CD4-positive, alpha-beta T cell (primary cell): ENCODE data around the gene NCOR2. TPM values are rescaled to one million over a fixed set of nuclear protein-coding genes. Genes with fewer than 3 reads are reported as not detected.

Experiments used
- ATAC-seq: fragments of 200-7000 bp; cut with Tn5 transposase; one replicate; pipeline ENCODE4 v1.10.0; 2022; ENCODE audit warnings: mild to moderate bottlenecking; ENCODE audit not compliant: poor library complexity
- CTCF ChIA-PET: fragments of 350-600 bp; sonication (Branson Sonifier 250); formaldehyde crosslinking; loops from one replicate; lab custom pipeline; 2021; ENCODE audit warnings: antibody characterized with exemption, inconsistent platforms; lab: Charles Lee
- POLR2A ChIA-PET: fragments of 350-600 bp; sonication (Branson Sonifier 250); formaldehyde crosslinking; loops from one replicate; lab custom pipeline; 2021; ENCODE audit warnings: antibody characterized with exemption, inconsistent platforms; lab: Charles Lee
- DNase-seq, 14 experiments: peaks; one replicate each; pipeline ENCODE4 v3.0.0-alpha.2; 2013 to 2020; ENCODE audit warnings: mixed read lengths in 2 of 14
- H3K27ac ChIP-seq, 2 donors: one replicate each; pipeline versions ENCODE4 v1.5.1 to v1.7.0; 2013; ENCODE audit warnings: low read length in 2 of 2, low read depth in 1 of 2, mild to moderate bottlenecking in 1 of 2
- H3K27me3 ChIP-seq, 2 experiments: 1 replicate in 1 of 2; 2 replicates in 1 of 2; pipeline versions ENCODE4 v1.6.1 to v1.7.0; 2013; ENCODE audit warnings: low read length in 2 of 2, control low read depth in 1 of 2, mild to moderate bottlenecking in 1 of 2, moderate library complexity in 1 of 2; ENCODE audit not compliant: insufficient read depth in 2 of 2, control insufficient read depth in 1 of 2
- H3K36me3 ChIP-seq: one replicate; pipeline ENCODE4 v1.6.1; 2013; ENCODE audit warnings: low read length, control low read depth; ENCODE audit not compliant: insufficient read depth
- H3K4me1 ChIP-seq: one replicate; pipeline ENCODE4 v1.6.1; 2013; ENCODE audit warnings: low read length, control low read depth; ENCODE audit not compliant: insufficient read depth
- H3K4me3 ChIP-seq: one replicate; pipeline ENCODE4 v1.5.1; 2013; ENCODE audit warnings: mild to moderate bottlenecking, low read length, moderate library complexity
- H3K9me3 ChIP-seq, 2 experiments: 1 replicate in 1 of 2; 2 replicates in 1 of 2; pipeline versions ENCODE4 v1.6.1 to v1.7.0; 2013; ENCODE audit warnings: low read length in 2 of 2, mild to moderate bottlenecking in 2 of 2, control low read depth in 1 of 2, moderate library complexity in 1 of 2; ENCODE audit not compliant: control insufficient read depth in 1 of 2, insufficient read depth in 1 of 2
- H3K27ac Mint-ChIP-seq: one replicate; pipeline ENCODE4 v1.8.0; 2020; ENCODE audit warnings: mixed read lengths
- H3K27me3 Mint-ChIP-seq: one replicate; pipeline ENCODE4 v1.8.0; 2021; ENCODE audit warnings: mixed read lengths
- H3K36me3 Mint-ChIP-seq: one replicate; pipeline ENCODE4 v1.8.0; 2021; ENCODE audit warnings: low read depth, mixed read lengths
- H3K4me1 Mint-ChIP-seq: one replicate; pipeline ENCODE4 v1.8.0; 2021; ENCODE audit warnings: low read depth, mixed read lengths
- H3K4me3 Mint-ChIP-seq: one replicate; pipeline ENCODE4 v1.8.0; 2020; ENCODE audit warnings: mild to moderate bottlenecking, mixed read lengths
- H3K9me3 Mint-ChIP-seq: one replicate; pipeline ENCODE4 v1.8.0; 2020; ENCODE audit warnings: mixed read lengths
- intact Hi-C, 2 experiments: fragments of 100-400 bp; cut with DNase I in 1 of 2; cut with micrococcal nuclease in 1 of 2; formaldehyde crosslinking; loops; one replicate each; pipeline versions ENCODE4 v1.15.1 to v1.9.0; 2023 to 2025; cut with DNase I, micrococcal nuclease
- total RNA-seq, 174 experiments: library from RNA in 2 of 174; stranded (reverse) in 2 of 174; gene quantifications; one replicate each; pipeline ENCODE4 v1.2.3 and lab custom pipeline; 2021 to 2026
- TF ChIP-seq, protein P1 (sequence below): fragments of 200-600 bp; IDR thresholded peaks from one replicate; pipeline ENCODE4 v1.8.0; 2022; ENCODE audit warnings: antibody characterized with exemption, mild to moderate bottlenecking

Gene NCOR2
- total RNA-seq, 2 experiments from 2014 or later, result 133 to 140 TPM

DNA sequence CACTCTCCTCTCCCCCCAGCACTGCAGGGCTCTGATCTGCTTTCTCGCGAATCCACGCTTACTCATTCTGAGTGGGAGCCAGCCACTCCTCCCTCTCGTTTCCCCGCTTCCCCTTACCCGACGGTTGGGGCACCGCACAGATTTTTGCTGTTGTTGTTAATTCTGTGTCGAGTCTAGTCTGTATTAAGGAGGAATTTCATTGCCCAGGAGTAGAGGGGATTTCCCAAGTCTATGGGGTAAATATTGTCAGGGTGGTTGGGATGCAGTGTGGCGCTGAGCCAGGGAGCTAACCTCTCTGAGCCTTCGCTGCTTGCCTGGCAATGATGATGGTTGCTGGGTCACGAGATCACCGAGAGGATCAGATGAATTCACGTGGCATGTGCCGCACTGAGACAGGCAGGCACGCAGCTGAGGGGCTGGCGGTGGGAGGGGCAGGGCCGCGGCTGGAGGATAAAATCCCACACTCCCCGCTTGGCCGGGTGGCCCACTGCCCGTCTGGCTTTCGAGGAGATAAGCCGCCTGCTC is 18.5 kb downstream of the NCOR2 start:
- TF ChIP-seq, protein P1, sequence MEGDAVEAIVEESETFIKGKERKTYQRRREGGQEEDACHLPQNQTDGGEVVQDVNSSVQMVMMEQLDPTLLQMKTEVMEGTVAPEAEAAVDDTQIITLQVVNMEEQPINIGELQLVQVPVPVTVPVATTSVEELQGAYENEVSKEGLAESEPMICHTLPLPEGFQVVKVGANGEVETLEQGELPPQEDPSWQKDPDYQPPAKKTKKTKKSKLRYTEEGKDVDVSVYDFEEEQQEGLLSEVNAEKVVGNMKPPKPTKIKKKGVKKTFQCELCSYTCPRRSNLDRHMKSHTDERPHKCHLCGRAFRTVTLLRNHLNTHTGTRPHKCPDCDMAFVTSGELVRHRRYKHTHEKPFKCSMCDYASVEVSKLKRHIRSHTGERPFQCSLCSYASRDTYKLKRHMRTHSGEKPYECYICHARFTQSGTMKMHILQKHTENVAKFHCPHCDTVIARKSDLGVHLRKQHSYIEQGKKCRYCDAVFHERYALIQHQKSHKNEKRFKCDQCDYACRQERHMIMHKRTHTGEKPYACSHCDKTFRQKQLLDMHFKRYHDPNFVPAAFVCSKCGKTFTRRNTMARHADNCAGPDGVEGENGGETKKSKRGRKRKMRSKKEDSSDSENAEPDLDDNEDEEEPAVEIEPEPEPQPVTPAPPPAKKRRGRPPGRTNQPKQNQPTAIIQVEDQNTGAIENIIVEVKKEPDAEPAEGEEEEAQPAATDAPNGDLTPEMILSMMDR, result no peak
- POLR2A ChIA-PET, result no interaction called here
- Mint-ChIP-seq H3K4me3 (no peak overlapping the region), H3K27ac (no peak overlapping the region), H3K27me3 (no peaks in the 10 kb centered on the region), H3K36me3 (no peaks in the 10 kb centered on the region), H3K4me1 (peaks cover 82% of the 10 kb centered on the region), H3K9me3 (no peaks in the 10 kb centered on the region)
- no peak for ATAC-seq
- Histone ChIP-seq H3K27ac (no peak overlapping the region), H3K9me3 (peaks cover 0 to 6% of the 10 kb centered on the region in 2 experiments), H3K27me3 (no peaks in the 10 kb centered on the region), H3K4me3 (no peak overlapping the region), H3K36me3 (peaks cover 6% of the 10 kb centered on the region), H3K4me1 (peaks cover 79% of the 10 kb centered on the region)
- peak in 2 of 14 experiments; percentile 46 to 55 for DNase-seq
- intact Hi-C loops, result loop anchor here in 1 of 2 experiments (10.0 kb wide), 1 partner anchor 154 kb away; no protein-coding TSS in a partner anchor
- CTCF ChIA-PET, result no interaction called here

DNA sequence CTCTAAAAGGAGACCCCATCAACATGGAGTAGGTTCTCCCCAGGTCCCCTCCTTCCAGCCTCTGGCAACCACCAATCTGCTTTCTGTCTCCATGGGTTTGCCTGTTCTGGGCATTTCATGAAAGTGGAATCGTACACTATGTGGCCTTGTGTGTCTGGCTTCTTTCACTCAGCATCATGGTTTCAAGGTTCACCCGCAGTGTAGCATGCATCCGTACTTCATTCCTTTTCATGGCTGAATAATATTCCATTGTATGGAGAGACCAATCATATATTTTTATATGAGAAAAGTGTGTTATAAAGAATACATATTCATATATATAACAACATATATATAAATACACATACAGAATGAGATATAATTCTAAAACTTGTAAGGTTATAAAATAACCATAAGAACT is 19.8 kb downstream of the NCOR2 start:
- ChIA-PET POLR2A (no interaction called here), CTCF (no interaction called here)
- H3K4me3 ChIP-seq, result no peak overlapping the region
- H3K9me3 ChIP-seq, result peaks cover 0 to 6% of the 10 kb centered on the region in 2 experiments
- TF ChIP-seq, protein P1, result no peak
- H3K36me3 ChIP-seq, result peaks cover 6% of the 10 kb centered on the region
- H3K27ac ChIP-seq, result no peak overlapping the region
- H3K4me1 Mint-ChIP-seq, result peaks cover 80% of the 10 kb centered on the region
- no peak overlapping the region for H3K27ac Mint-ChIP-seq
- no peak for ATAC-seq
- intact Hi-C loops, result loop anchor here in 1 of 2 experiments (10.0 kb wide), 1 partner anchor 153 kb away; no protein-coding TSS in a partner anchor
- DNase-seq, result no peak
- peaks cover 82% of the 10 kb centered on the region for H3K4me1 ChIP-seq
- H3K4me3 Mint-ChIP-seq, result no peak overlapping the region
- no peaks in the 10 kb centered on the region for H3K9me3 Mint-ChIP-seq
- H3K27me3 Mint-ChIP-seq, result no peaks in the 10 kb centered on the region
- H3K36me3 Mint-ChIP-seq, result no peaks in the 10 kb centered on the region
- no peaks in the 10 kb centered on the region for H3K27me3 ChIP-seq

DNA sequence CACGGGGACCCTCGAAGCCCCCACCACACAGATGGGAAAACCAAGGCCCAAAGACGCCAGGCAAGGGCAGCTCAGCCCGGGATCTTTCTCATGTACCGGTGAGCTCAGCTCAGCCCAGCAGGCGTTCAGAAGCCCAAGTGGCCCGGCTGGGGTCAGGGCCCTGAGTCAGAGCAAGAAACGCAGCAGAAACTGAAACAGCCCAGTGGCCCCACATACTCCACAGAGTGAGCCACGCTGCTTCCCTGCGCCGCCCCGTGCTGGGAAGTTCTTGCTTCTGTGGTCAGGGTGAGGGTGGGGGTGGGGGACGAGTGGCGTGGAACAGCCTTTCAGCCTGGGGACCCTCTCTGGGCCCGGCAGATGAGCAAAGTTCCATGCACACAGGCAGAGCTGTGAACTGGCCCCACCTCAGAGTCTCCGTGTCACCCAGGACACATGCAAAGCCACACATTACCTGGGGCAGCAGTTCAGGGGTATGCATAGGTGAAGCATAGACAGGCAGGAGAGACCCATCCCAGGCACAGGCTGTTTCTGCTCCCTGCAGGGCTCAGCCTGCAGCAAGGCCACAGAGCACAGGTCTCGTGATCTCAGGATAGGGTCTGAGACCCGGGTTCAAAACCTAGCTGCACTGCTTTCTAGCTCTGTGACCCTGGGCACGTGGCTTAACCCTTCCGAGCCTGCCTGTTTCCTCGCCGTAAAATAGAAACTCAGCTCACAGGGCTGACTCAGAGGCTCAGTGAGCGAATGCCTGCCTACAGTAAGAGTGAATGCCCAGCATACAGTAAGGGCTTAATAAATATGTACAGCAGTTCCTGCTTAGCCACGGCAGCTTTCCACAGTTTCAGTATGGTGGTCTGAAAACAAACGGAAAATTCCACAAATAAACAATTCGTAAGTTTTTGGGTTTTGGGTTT is 21.6 kb downstream of the NCOR2 start:
- Mint-ChIP-seq H3K9me3 (no peaks in the 10 kb centered on the region), H3K4me3 (peak overlapping the region; percentile 48), H3K4me1 (peaks cover 66% of the 10 kb centered on the region), H3K27ac (peak overlapping the region; percentile 44), H3K36me3 (no peaks in the 10 kb centered on the region), H3K27me3 (no peaks in the 10 kb centered on the region)
- H3K27me3 ChIP-seq, result no peaks in the 10 kb centered on the region
- peaks cover 6% of the 10 kb centered on the region for H3K36me3 ChIP-seq
- intact Hi-C loops, result loop anchor here in 1 of 2 experiments (10.0 kb wide), 1 partner anchor 151 kb away; no protein-coding TSS in a partner anchor
- no peak overlapping the region for H3K27ac ChIP-seq
- peaks cover 0 to 6% of the 10 kb centered on the region in 2 experiments for H3K9me3 ChIP-seq
- POLR2A ChIA-PET, result interaction anchor here (1.0 kb wide), 1 partner anchor 20 kb away, joined by 3 read pairs; no protein-coding TSS in a partner anchor
- H3K4me3 ChIP-seq, result peak overlapping the region; percentile 27
- CTCF ChIA-PET, result no interaction called here
- H3K4me1 ChIP-seq, result peaks cover 75% of the 10 kb centered on the region
- DNase-seq, result peak in 5 of 14 experiments; percentile 18 to 68 (median 44)
- TF ChIP-seq, protein P1, result no peak
- peak; percentile 54 for ATAC-seq
